ENCODE results near the gene LRTM1. TPM values are rescaled to one million over a fixed set of nuclear protein-coding genes. Genes with fewer than 3 reads are reported as not detected.

The LRTM1 gene
- total and polyA plus RNA-seq, 2 donors (not counting 3 experiments of a cell fraction or from before 2014, with no cell fraction given): not detected

DNA sequence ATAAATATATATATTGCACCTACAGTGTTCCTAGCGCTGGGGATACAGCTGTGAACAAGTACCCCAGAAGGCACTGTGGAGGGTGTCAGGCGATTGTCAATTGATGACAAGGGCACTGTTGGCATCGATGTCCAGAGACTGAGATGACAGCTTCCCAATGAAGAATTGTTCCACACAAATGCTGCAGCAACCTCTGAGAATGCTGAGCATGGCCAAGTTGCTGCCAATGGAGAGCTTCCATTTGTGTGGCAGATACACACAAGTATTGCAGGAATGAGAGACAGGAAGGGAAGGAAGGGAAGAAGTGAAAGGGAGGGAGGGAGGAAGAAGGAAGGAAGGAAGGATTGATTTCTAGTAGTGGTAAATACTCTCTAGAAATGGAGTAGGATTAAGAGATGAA is 21.9 kb downstream of the LRTM1 start:
- dilution Hi-C loops (cut with MboI; ENCODE audit: extremely low pct_ligation_motif_present, low sequenced_read_pairs) (no loop called here), intact Hi-C loops (cut with micrococcal nuclease) (no loop called here)
- Histone ChIP-seq H3K4me1 (ENCODE audit: control insufficient read depth, extremely low read depth, insufficient read depth, low read length) (no peaks in the 10 kb centered on the region), H3K9ac (replicated peaks; ENCODE audit: extremely low read depth, insufficient read depth, low read length) (no peak overlapping the region), H2AFZ (ENCODE audit: low read depth, low read length) (no peak overlapping the region), H4K20me1 (replicated peaks; ENCODE audit: control insufficient read depth, extremely low read depth, insufficient read depth, low read length) (no peaks in the 10 kb centered on the region), H3K4me2 (ENCODE audit: insufficient read depth, low read length) (no peak overlapping the region), H3K27ac (ENCODE audit: insufficient read depth, low read depth, low read length) (no peak overlapping the region), H3K9me3 (replicated peaks; ENCODE audit: control insufficient read depth, insufficient read depth, low read length) (no peaks in the 10 kb centered on the region), H3K27me3 (ENCODE audit: control insufficient read depth in 2 of 2, insufficient read depth in 2 of 2, low read length in 2 of 2) (no peaks in the 10 kb centered on the region), H3K9me1 (replicated peaks; ENCODE audit: control insufficient read depth, extremely low read depth, insufficient read depth, low read length) (no peaks in the 10 kb centered on the region), H3K4me3 (replicated peaks in 1 of 3; ENCODE audit: insufficient read depth in 1 of 3, low read depth in 1 of 3, low read length in 3 of 3) (no peak overlapping the region), H3K79me2 (ENCODE audit: control insufficient read depth, insufficient read depth, low read length) (no peaks in the 10 kb centered on the region), H3K36me3 (ENCODE audit: control insufficient read depth in 2 of 2, extremely low read depth in 1 of 2, insufficient read depth in 2 of 2, low read length in 2 of 2) (no peaks in the 10 kb centered on the region)
- no TSS peak for BruUV-seq (replicated peaks)
- ChIA-PET POLR2A (no interaction called here), CTCF (no interaction called here)
- TF ChIP-seq FOS (IDR thresholded peaks at IDR 0.05; ENCODE audit: borderline replicate concordance, insufficient read depth, low read length): no peak
- no peak for TF ChIP-seq EZH2 (IDR thresholded peaks at IDR 0.05; ENCODE audit: borderline replicate concordance, low read depth, low read length, severe bottlenecking)
- no peak for TF ChIP-seq JUN (IDR thresholded peaks at IDR 0.05; ENCODE audit: borderline replicate concordance, insufficient read depth, insufficient read length, low read depth)
- TF ChIP-seq, protein P1, sequence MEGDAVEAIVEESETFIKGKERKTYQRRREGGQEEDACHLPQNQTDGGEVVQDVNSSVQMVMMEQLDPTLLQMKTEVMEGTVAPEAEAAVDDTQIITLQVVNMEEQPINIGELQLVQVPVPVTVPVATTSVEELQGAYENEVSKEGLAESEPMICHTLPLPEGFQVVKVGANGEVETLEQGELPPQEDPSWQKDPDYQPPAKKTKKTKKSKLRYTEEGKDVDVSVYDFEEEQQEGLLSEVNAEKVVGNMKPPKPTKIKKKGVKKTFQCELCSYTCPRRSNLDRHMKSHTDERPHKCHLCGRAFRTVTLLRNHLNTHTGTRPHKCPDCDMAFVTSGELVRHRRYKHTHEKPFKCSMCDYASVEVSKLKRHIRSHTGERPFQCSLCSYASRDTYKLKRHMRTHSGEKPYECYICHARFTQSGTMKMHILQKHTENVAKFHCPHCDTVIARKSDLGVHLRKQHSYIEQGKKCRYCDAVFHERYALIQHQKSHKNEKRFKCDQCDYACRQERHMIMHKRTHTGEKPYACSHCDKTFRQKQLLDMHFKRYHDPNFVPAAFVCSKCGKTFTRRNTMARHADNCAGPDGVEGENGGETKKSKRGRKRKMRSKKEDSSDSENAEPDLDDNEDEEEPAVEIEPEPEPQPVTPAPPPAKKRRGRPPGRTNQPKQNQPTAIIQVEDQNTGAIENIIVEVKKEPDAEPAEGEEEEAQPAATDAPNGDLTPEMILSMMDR (IDR thresholded peaks at IDR 0.05; ENCODE audit: extremely low read depth in 1 of 2, insufficient read depth in 1 of 2, low read depth in 1 of 2, low read length in 2 of 2): no peak
- no peak for TF ChIP-seq POLR2A (IDR thresholded peaks at IDR 0.05; ENCODE audit: low read depth, low read length)
- no peak for TF ChIP-seq GATA2 (IDR thresholded peaks at IDR 0.05; ENCODE audit: insufficient read depth, insufficient read length, low read depth, low read length)
- no peak for TF ChIP-seq POLR2AphosphoS5 (IDR thresholded peaks at IDR 0.05; ENCODE audit: insufficient read depth, low read depth, low read length)
- no peak for TF ChIP-seq MYC (IDR thresholded peaks at IDR 0.05; ENCODE audit: low read depth, low read length)
- TF ChIP-seq, protein P2, sequence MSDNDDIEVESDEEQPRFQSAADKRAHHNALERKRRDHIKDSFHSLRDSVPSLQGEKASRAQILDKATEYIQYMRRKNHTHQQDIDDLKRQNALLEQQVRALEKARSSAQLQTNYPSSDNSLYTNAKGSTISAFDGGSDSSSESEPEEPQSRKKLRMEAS (IDR thresholded peaks at IDR 0.05; ENCODE audit: insufficient read depth, insufficient read length): no peak
- FAIRE-seq (no peak), DNase-seq (ENCODE audit: low read depth, low spot score) (no peak)
